H1 (cell line): ENCODE measurements around the gene FAM184B. TPM values are rescaled to one million over a fixed set of nuclear protein-coding genes. Genes with fewer than 3 reads are reported as not detected.

Source experiments
- CTCF ChIA-PET: fragments of 300-600 bp; sonication (Branson Sonifier 250); formaldehyde crosslinking; loops from one replicate; lab custom pipeline; 2021; ENCODE audit not compliant: partially characterized antibody; lab: Charles Lee
- POLR2A ChIA-PET: fragments of 300-600 bp; sonication (Branson Sonifier 250); formaldehyde crosslinking; loops from one replicate; lab custom pipeline; 2021; ENCODE audit warnings: inconsistent platforms; ENCODE audit not compliant: partially characterized antibody; lab: Charles Lee
- DNase-seq, 2 experiments: peaks; one replicate each; pipeline versions ENCODE4 v3.0.0 to v3.0.0-alpha.2; 2010 to 2022; ENCODE audit warnings: low spot score in 2 of 2, low read depth in 1 of 2, mixed read lengths in 1 of 2
- FAIRE-seq: peaks from 2 replicates; lab custom pipeline; 2011; peaks lifted over from hg19 to GRCh38; lab: Jason Lieb, UNC
- H2AFZ ChIP-seq: 2 replicates; pipeline ENCODE4 v1.8.1; 2012; ENCODE audit warnings: low read length, inconsistent platforms
- H2AK5ac ChIP-seq: 2 replicates; pipeline ENCODE4 v1.6.1; 2013; ENCODE audit warnings: low read depth, low read length
- H2BK120ac ChIP-seq: replicated peaks from 2 replicates; pipeline ENCODE3; 2013; ENCODE audit warnings: low read depth, low read length, inconsistent platforms
- H2BK12ac ChIP-seq: 2 replicates; pipeline ENCODE4 v1.6.1; 2013; ENCODE audit warnings: low read depth, low read length
- H2BK15ac ChIP-seq: 2 replicates; pipeline ENCODE4 v1.6.1; 2013; ENCODE audit warnings: low read length
- H2BK20ac ChIP-seq: 2 replicates; pipeline ENCODE4 v1.6.1; 2013; ENCODE audit warnings: low read length
- H2BK5ac ChIP-seq: 2 replicates; pipeline ENCODE4 v1.6.1; 2013; ENCODE audit warnings: low read depth, low read length
- H3K14ac ChIP-seq: 2 replicates; pipeline ENCODE4 v1.6.1; 2013; ENCODE audit warnings: inconsistent platforms; ENCODE audit not compliant: insufficient read length
- H3K18ac ChIP-seq: 2 replicates; pipeline ENCODE4 v1.6.1; 2013; ENCODE audit warnings: low read length; ENCODE audit errors: extremely low read depth
- H3K23ac ChIP-seq: 2 replicates; pipeline ENCODE4 v1.6.1; 2013; ENCODE audit warnings: inconsistent platforms; ENCODE audit not compliant: insufficient read length
- H3K23me2 ChIP-seq: 2 replicates; pipeline ENCODE4 v1.6.1; 2013; ENCODE audit warnings: low read depth, low read length
- H3K27ac ChIP-seq: 2 replicates; pipeline ENCODE4 v1.6.1; 2011; ENCODE audit warnings: low read depth, low read length, inconsistent platforms
- H3K27me3 ChIP-seq, 4 experiments: replicated peaks in 1 of 4; 1 replicate in 1 of 4; 2 replicates in 3 of 4; pipeline versions ENCODE4 v1.6.1 to v1.8.1; 2011 to 2013; ENCODE audit warnings: low read length in 3 of 4, mild to moderate bottlenecking in 3 of 4, inconsistent platforms in 2 of 4, mixed read lengths in 2 of 4, moderate library complexity in 1 of 4; ENCODE audit not compliant: control insufficient read depth in 3 of 4, insufficient read depth in 3 of 4; ENCODE audit errors: extremely low read depth in 1 of 4
- H3K36me3 ChIP-seq, 4 experiments: 2 replicates each; pipeline versions ENCODE4 v1.6.1 to v1.8.1; 2011 to 2013; ENCODE audit warnings: mild to moderate bottlenecking in 4 of 4, low read length in 3 of 4, moderate library complexity in 2 of 4, control low read depth in 1 of 4, inconsistent platforms in 1 of 4; ENCODE audit not compliant: insufficient read depth in 4 of 4, control insufficient read depth in 2 of 4
- H3K4ac ChIP-seq: replicated peaks from 2 replicates; pipeline ENCODE3; 2013; ENCODE audit warnings: low read length, low read depth, mixed read lengths, inconsistent platforms; ENCODE audit not compliant: insufficient read length
- H3K4me1 ChIP-seq, 4 experiments: replicated peaks in 1 of 4; 1 replicate in 1 of 4; 2 replicates in 3 of 4; pipeline versions ENCODE4 v1.6.1 to v1.8.1; 2011 to 2013; ENCODE audit warnings: low read length in 3 of 4, inconsistent platforms in 2 of 4, mixed read lengths in 1 of 4; ENCODE audit not compliant: insufficient read depth in 4 of 4, control insufficient read depth in 3 of 4
- H3K4me2 ChIP-seq, 2 experiments: 2 replicates each; pipeline versions ENCODE4 v1.6.1 to v1.8.1; 2011 to 2013; ENCODE audit warnings: low read depth in 2 of 2, low read length in 2 of 2, control low read depth in 1 of 2, inconsistent platforms in 1 of 2, mild to moderate bottlenecking in 1 of 2; ENCODE audit not compliant: insufficient read depth in 1 of 2
- H3K4me3 ChIP-seq, 4 experiments: fragments of 200-600, 300-600 bp in 1 of 4; sonication (generic), shearing (Covaris generic), sonication (Bioruptor Twin) in 1 of 4; 2 replicates each; pipeline versions ENCODE4 v1.5.1 to v1.8.1; 2011 to 2016; ENCODE audit warnings: low read length in 4 of 4, low read depth in 3 of 4, control low read depth in 2 of 4, inconsistent platforms in 2 of 4, mild to moderate bottlenecking in 2 of 4, mixed read lengths in 1 of 4, moderate library complexity in 1 of 4; ENCODE audit not compliant: insufficient read depth in 2 of 4; ENCODE audit errors: extremely low read depth in 1 of 4
- H3K56ac ChIP-seq: replicated peaks from 2 replicates; pipeline ENCODE3; 2013; ENCODE audit warnings: low read depth, mild to moderate bottlenecking, mixed read lengths, low read length, inconsistent platforms; ENCODE audit not compliant: insufficient read length
- H3K79me1 ChIP-seq: 2 replicates; pipeline ENCODE4 v1.6.1; 2013; ENCODE audit warnings: low read depth, low read length, control low read depth
- H3K79me2 ChIP-seq, 2 experiments: 2 replicates each; pipeline versions ENCODE4 v1.6.1 to v1.8.1; 2012 to 2013; ENCODE audit warnings: low read length in 2 of 2, mild to moderate bottlenecking in 2 of 2, inconsistent platforms in 1 of 2; ENCODE audit not compliant: insufficient read depth in 2 of 2, control insufficient read depth in 1 of 2
- H3K9ac ChIP-seq, 4 experiments: replicated peaks in 1 of 4; 1 replicate in 1 of 4; 2 replicates in 3 of 4; pipeline versions ENCODE4 v1.6.1 to v1.8.1; 2011 to 2013; ENCODE audit warnings: low read depth in 3 of 4, low read length in 3 of 4, control low read depth in 2 of 4, mild to moderate bottlenecking in 2 of 4, moderate library complexity in 2 of 4, inconsistent platforms in 1 of 4; ENCODE audit errors: extremely low read depth in 1 of 4
- H3K9me3 ChIP-seq, 2 experiments: 2 replicates each; pipeline versions ENCODE4 v1.6.1 to v1.8.1; 2012 to 2013; ENCODE audit warnings: mild to moderate bottlenecking in 2 of 2, moderate library complexity in 2 of 2, control low read depth in 1 of 2, inconsistent platforms in 1 of 2, low read depth in 1 of 2, low read length in 1 of 2, mixed read lengths in 1 of 2; ENCODE audit not compliant: insufficient read depth in 2 of 2
- H4K20me1 ChIP-seq, 2 experiments: replicated peaks in 1 of 2; 2 replicates each; pipeline versions ENCODE3 to v1.8.1; 2011 to 2013; ENCODE audit warnings: inconsistent platforms in 2 of 2, low read length in 2 of 2, mild to moderate bottlenecking in 1 of 2; ENCODE audit not compliant: insufficient read depth in 2 of 2, control insufficient read depth in 1 of 2
- H4K5ac ChIP-seq: 2 replicates; pipeline ENCODE4 v1.6.1; 2013; ENCODE audit warnings: low read length, low read depth, mixed read lengths, inconsistent platforms; ENCODE audit not compliant: insufficient read length
- H4K8ac ChIP-seq: 2 replicates; pipeline ENCODE4 v1.8.0; 2013; ENCODE audit warnings: mild to moderate bottlenecking, moderate library complexity, low read length, inconsistent platforms; ENCODE audit not compliant: insufficient read depth; ENCODE audit errors: extremely low read depth
- H4K91ac ChIP-seq: replicated peaks from 2 replicates; pipeline ENCODE3; 2013; ENCODE audit warnings: low read length, mixed read lengths, inconsistent platforms; ENCODE audit not compliant: insufficient read length
- BRCA1 ChIP-seq: IDR thresholded peaks from 2 replicates; pipeline ENCODE4 v1.6.1; 2012; ENCODE audit warnings: low read depth, low read length, improper control_type of control experiment
- CBX8 ChIP-seq: fragments of 300-800, 300-1000 bp; sonication (generic); IDR thresholded peaks from 2 replicates; pipeline ENCODE4 v1.7.1; 2016; ENCODE audit warnings: low read depth, low read length, borderline replicate concordance
- CTBP2 ChIP-seq: IDR thresholded peaks from 2 replicates; pipeline ENCODE4 v1.7.0; 2011; ENCODE audit warnings: borderline replicate concordance, mild to moderate bottlenecking, moderate library complexity, mixed read lengths, low read length; ENCODE audit not compliant: insufficient read depth, insufficient read length
- FOSL1 ChIP-seq: IDR thresholded peaks from 2 replicates; pipeline ENCODE4 v1.6.1; 2011; ENCODE audit warnings: mild to moderate bottlenecking, low read depth, low read length, moderate library complexity; ENCODE audit not compliant: insufficient read depth
- HDAC2 ChIP-seq, 2 experiments: fragments of 300-600 bp in 1 of 2; sonication (generic) in 1 of 2; IDR thresholded peaks; 2 replicates each; pipeline ENCODE4 v1.6.1; 2011 to 2012; ENCODE audit warnings: low read depth in 2 of 2, low read length in 2 of 2, mild to moderate bottlenecking in 2 of 2, moderate library complexity in 2 of 2, borderline replicate concordance in 1 of 2, inconsistent platforms in 1 of 2
- HDAC6 ChIP-seq: IDR thresholded peaks from one replicate; pipeline ENCODE4 v1.7.1; 2012; ENCODE audit warnings: low read depth, mild to moderate bottlenecking, inconsistent platforms, low read length, moderate library complexity
- MAFK ChIP-seq: IDR thresholded peaks from 2 replicates; pipeline ENCODE4 v1.6.1; 2012; ENCODE audit warnings: low read depth, mild to moderate bottlenecking, improper control_type of control experiment, low read length
- NRF1 ChIP-seq: IDR thresholded peaks from 2 replicates; pipeline ENCODE4 v1.6.1; 2011; ENCODE audit warnings: mild to moderate bottlenecking, low read depth, low read length, improper control_type of control experiment
- POLR2A ChIP-seq, 2 experiments: IDR thresholded peaks; 1 replicate in 1 of 2; 2 replicates in 1 of 2; pipeline ENCODE4 v1.6.1; 2011; ENCODE audit warnings: low read depth in 2 of 2, low read length in 2 of 2, mild to moderate bottlenecking in 2 of 2; ENCODE audit errors: control extremely low read depth in 1 of 2
- RBBP5 ChIP-seq: IDR thresholded peaks from 2 replicates; pipeline ENCODE4 v1.7.1; 2012; ENCODE audit warnings: low read depth, mild to moderate bottlenecking, inconsistent platforms, low read length, moderate library complexity, borderline replicate concordance
- SP1 ChIP-seq: IDR thresholded peaks from 2 replicates; pipeline ENCODE4 v1.6.1; 2011; ENCODE audit warnings: low read depth, low read length
- SP4 ChIP-seq: IDR thresholded peaks from 2 replicates; pipeline ENCODE4 v1.6.1; 2012; ENCODE audit warnings: low read length, inconsistent platforms
- WGBS, 2 experiments: shearing (Covaris generic) in 1 of 2; methylation state at CpG; one replicate each; pipeline versions ENCODE4 v1.1.6 to v1.1.7; 2013 to 2015; ENCODE audit warnings: low lambda C conversion rate in 2 of 2, mixed read lengths in 2 of 2, inconsistent platforms in 1 of 2, low coverage in 1 of 2, missing lambda C conversion rate in 1 of 2; ENCODE audit not compliant: insufficient replicate concordance in 2 of 2, insufficient coverage in 1 of 2, insufficient read length in 1 of 2; ENCODE audit errors: extremely low coverage in 1 of 2, missing lambda C conversion rate in 1 of 2; 5-methylcytosine and 5-hydroxymethylcytosine counted together
- polyA plus RNA-seq, 7 experiments: library from polyadenylated mRNA; depleted of rRNA in 3 of 7; stranded (reverse) in 5 of 7; unstranded in 2 of 7; fragments of >200 nt in 5 of 7; fragments of 200-250 nt in 2 of 7; gene quantifications; 1 replicate in 5 of 7; 2 replicates in 1 of 7; 4 replicates in 1 of 7; pipeline versions ENCODE4 v1.2.1 to v1.2.3, GENCODE V29; 2011 to 2013; ENCODE audit warnings: missing spikeins in 2 of 7, mixed read lengths in 2 of 7
- total RNA-seq: library from RNA; stranded (reverse); fragmentation: NEBNext Ultra II Directional; extraction: Animal tissue kit (Norgen Biotek cat#: 25700); gene quantifications from 2 replicates; pipeline ENCODE4 v1.2.1, GENCODE V29; 2021
- TF ChIP-seq, protein P1 (sequence below): IDR thresholded peaks from 2 replicates; pipeline ENCODE4 v1.6.1; 2012; ENCODE audit warnings: inconsistent platforms
- TF ChIP-seq, protein P2 (sequence below): IDR thresholded peaks from 2 replicates; pipeline ENCODE4 v1.6.1; 2011; ENCODE audit warnings: low read length, improper control_type of control experiment

The FAM184B gene
- total and polyA plus RNA-seq, 2 of the 8 experiments (the other 6 are each of a cell fraction or from before 2014, with no cell fraction given): 0.05 to 0.39 TPM

DNA sequence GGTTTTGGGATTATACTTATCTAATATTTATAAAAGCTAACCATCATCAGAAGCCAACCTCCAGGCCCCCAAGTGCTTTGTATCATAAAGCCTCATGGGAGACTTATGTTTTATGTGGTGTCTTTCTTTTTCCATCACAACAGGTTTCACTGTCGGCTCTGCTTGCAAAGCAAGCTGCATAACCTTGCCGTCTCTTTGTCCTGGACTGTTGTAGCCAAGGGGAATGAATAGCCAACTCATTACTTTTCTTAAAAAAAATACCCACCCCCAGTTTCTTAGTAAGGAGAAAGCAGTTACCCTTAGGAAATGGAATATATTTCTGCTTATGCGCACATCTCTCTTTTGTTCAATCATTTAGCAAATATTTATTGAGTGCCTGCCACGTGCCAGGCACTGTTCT, 40.7 kb downstream of the FAM184B start:
- no peak for FAIRE-seq

More for the DNA sequence above, 40.7 kb downstream of the FAM184B start:
- H3K4me3 ChIP-seq: no peak overlapping the region
- H2AFZ ChIP-seq: no peak overlapping the region
- H3K9ac ChIP-seq: no peak overlapping the region
- no peak for DNase-seq
- no peak overlapping the region for H3K56ac ChIP-seq
- no peak for TF ChIP-seq MAFK
- no peak for TF ChIP-seq CTBP2
- TF ChIP-seq HDAC2 (IDR thresholded peaks at IDR 0.05; ENCODE audit: borderline replicate concordance in 1 of 2, low read depth in 2 of 2, low read length in 2 of 2): no peak
- TF ChIP-seq HDAC6: no peak
- no peak for TF ChIP-seq SP1
- no peak for TF ChIP-seq RBBP5
- no peak for TF ChIP-seq POLR2A (IDR thresholded peaks at IDR 0.05; ENCODE audit: control extremely low read depth in 1 of 2, low read depth in 2 of 2, low read length in 2 of 2)
- no peak for TF ChIP-seq SP4
- TF ChIP-seq, protein P1, sequence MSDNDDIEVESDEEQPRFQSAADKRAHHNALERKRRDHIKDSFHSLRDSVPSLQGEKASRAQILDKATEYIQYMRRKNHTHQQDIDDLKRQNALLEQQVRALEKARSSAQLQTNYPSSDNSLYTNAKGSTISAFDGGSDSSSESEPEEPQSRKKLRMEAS: no peak
- TF ChIP-seq BRCA1: no peak
- TF ChIP-seq, protein P2, sequence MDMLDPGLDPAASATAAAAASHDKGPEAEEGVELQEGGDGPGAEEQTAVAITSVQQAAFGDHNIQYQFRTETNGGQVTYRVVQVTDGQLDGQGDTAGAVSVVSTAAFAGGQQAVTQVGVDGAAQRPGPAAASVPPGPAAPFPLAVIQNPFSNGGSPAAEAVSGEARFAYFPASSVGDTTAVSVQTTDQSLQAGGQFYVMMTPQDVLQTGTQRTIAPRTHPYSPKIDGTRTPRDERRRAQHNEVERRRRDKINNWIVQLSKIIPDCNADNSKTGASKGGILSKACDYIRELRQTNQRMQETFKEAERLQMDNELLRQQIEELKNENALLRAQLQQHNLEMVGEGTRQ: no peak
- no peak for TF ChIP-seq FOSL1
- TF ChIP-seq NRF1: no peak
- TF ChIP-seq CBX8: no peak
- TF ChIP-seq, all 59 proteins: peak for 0
- Histone ChIP-seq H3K27ac (no peak overlapping the region), H3K9me3 (no peaks in the 10 kb centered on the region), H2BK15ac (no peak overlapping the region), H3K23ac (no peak overlapping the region), H3K36me3 (no peaks in the 10 kb centered on the region), H3K27me3 (no peaks in the 10 kb centered on the region), H4K91ac (no peak overlapping the region), H3K4ac (no peak overlapping the region), H3K4me2 (no peak overlapping the region), H2BK12ac (no peak overlapping the region), H3K79me1 (no peaks in the 10 kb centered on the region), H3K23me2 (no peaks in the 10 kb centered on the region), H2BK120ac (no peak overlapping the region), H3K4me1 (no peaks in the 10 kb centered on the region), H3K18ac (no peak overlapping the region), H4K8ac (no peak overlapping the region), H4K5ac (no peak overlapping the region), H2AK5ac (no peak overlapping the region), H3K14ac (no peak overlapping the region), H2BK20ac (no peak overlapping the region), H2BK5ac (no peak overlapping the region), H3K79me2 (no peaks in the 10 kb centered on the region), H4K20me1 (no peaks in the 10 kb centered on the region)
- POLR2A ChIA-PET: interaction anchor here (0.8 kb wide), 1 partner anchor 126 kb away, joined by 3 read pairs; the partner anchor contains the start of gene MED28
- WGBS, 2 experiments: 75% methylated on average over 4 of the region's 4 CpGs; no CpG with 5 or more reads in 1 of the 2 experiments
- CTCF ChIA-PET: interaction anchor here (0.6 kb wide), 1 partner anchor 11 kb away, joined by 3 read pairs; no protein-coding TSS in a partner anchor
